Memory B cell (primary cell): ENCODE measurements around the gene OSBPL8.

ENCODE experiments used
- ATAC-seq: fragments of 150-1000 bp; cut with Tn5 transposase; 2 replicates; pipeline ENCODE4 v1.10.0; 2021; ENCODE audit warnings: low read depth, mild to moderate bottlenecking, moderate library complexity
- DNase-seq, 2 donors: peaks; one replicate each; pipeline ENCODE4 v3.0.0; 2022; ENCODE audit warnings: low spot score in 2 of 2
- H3K27ac Mint-ChIP-seq: one replicate; pipeline ENCODE4 v1.8.0; 2022; ENCODE audit warnings: mild to moderate bottlenecking, moderate library complexity, mixed read lengths
- H3K27me3 Mint-ChIP-seq: one replicate; pipeline ENCODE4 v1.8.0; 2022; ENCODE audit warnings: mixed read lengths
- H3K36me3 Mint-ChIP-seq: one replicate; pipeline ENCODE4 v1.8.0; 2022; ENCODE audit warnings: mild to moderate bottlenecking, mixed read lengths
- H3K4me1 Mint-ChIP-seq: one replicate; pipeline ENCODE4 v1.8.0; 2022; ENCODE audit warnings: mixed read lengths
- H3K4me3 Mint-ChIP-seq: one replicate; pipeline ENCODE4 v1.8.0; 2022; ENCODE audit warnings: mild to moderate bottlenecking, moderate library complexity, mixed read lengths
- H3K9me3 Mint-ChIP-seq: one replicate; pipeline ENCODE4 v1.8.0; 2022; ENCODE audit warnings: mixed read lengths

OSBPL8 gene

DNA sequence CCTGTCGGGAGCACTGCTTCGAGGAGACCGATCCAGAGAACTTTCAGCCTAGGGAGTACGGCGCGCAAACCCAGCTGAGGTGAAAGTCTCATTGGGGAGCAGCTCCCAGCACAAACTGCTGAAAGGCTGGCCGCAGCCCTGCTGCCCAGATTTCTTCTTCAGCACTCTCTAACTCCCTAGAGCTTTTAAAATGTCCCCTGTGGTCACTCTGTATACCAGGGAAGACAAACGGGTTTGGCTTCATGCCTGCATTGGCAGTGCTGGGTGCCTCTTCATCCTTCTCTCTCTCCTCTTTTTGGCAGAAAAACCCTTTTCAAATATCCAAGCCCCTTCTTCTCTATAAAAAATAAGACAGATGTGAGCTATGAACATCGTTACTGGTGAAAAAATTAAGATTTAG lies 246.3 kb downstream of the OSBPL8 start:
- DNase-seq (no peak), ATAC-seq (no peak)
- Mint-ChIP-seq H3K36me3 (no peaks in the 10 kb centered on the region), H3K27me3 (peaks cover 10% of the 10 kb centered on the region), H3K27ac (no peak overlapping the region), H3K4me1 (peaks cover 3% of the 10 kb centered on the region), H3K9me3 (no peaks in the 10 kb centered on the region), H3K4me3 (no peak overlapping the region)

DNA sequence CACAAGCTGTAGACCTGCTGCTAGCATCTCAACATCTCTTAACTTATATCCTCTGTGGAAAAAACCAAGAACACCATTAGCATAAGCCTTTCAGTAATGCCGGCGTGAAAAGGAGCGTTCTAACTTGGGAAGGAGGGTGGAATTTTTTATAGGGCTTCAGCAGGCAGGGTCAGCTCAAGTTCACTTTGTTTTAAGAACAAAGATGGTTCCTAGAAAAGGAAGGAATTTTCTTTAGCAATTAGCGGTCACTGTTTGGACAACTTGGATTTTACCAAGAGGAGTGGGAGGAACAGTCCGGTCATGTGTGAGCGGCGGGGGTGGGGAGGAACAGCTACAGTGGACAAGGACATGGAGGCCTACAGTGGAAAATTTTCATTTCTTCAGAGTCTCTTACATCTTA lies 247.3 kb downstream of the OSBPL8 start:
- Mint-ChIP-seq H3K27me3 (peaks cover 10% of the 10 kb centered on the region), H3K27ac (no peak overlapping the region)
- DNase-seq: no peak

DNA sequence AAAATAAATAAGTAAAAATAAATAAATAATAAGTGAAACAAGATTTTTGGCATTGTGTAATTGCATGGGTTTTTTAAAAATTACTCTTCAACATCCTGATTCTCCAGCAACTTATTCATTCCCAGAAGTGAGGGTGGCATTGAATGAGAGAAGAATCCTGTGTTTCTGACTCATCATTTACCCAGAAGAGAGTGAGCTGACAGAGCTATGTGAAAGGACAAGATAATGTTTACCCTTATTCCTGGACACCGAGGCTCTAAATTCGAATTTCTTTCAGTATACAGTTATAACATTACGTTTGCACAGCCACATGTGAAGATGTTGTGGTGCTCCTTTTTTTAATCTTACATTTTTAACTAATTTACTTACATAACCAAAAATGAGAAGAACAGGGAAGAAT lies 247.8 kb downstream of the OSBPL8 start:
- Mint-ChIP-seq H3K4me3 (no peak overlapping the region), H3K9me3 (no peaks in the 10 kb centered on the region), H3K27ac (no peak overlapping the region), H3K4me1 (peaks cover 3% of the 10 kb centered on the region), H3K27me3 (peaks cover 11% of the 10 kb centered on the region), H3K36me3 (no peaks in the 10 kb centered on the region)
- no peak for DNase-seq
- ATAC-seq: no peak

More for the DNA sequence above, 247.3 kb downstream of the OSBPL8 start:
- H3K4me1 Mint-ChIP-seq: peaks cover 3% of the 10 kb centered on the region
- H3K36me3 Mint-ChIP-seq: no peaks in the 10 kb centered on the region
- H3K9me3 Mint-ChIP-seq: no peaks in the 10 kb centered on the region
- ATAC-seq: no peak
- no peak overlapping the region for H3K4me3 Mint-ChIP-seq

DNA sequence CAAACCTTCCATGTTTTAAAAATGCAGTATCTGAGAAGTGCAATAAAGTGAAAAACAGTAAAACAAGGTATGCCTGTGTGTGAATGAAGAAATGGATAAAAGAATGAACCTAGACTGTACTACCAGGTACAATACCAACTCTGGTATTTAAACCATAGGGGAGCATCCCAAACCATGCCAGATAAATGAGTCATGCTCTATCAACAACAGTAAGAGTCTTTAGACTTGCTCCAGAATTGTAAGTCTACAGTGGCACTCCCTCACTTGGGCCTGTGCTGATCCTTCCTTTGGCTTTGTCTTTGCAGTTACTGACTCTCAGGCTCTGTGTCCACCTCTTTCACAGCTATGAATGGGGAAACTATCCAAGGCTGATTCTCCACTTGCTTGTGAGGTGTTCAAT lies 249.5 kb downstream of the OSBPL8 start:
- no peaks in the 10 kb centered on the region for H3K9me3 Mint-ChIP-seq
- DNase-seq (no peak), ATAC-seq (no peak)
- no peak overlapping the region for H3K4me3 Mint-ChIP-seq
- no peaks in the 10 kb centered on the region for H3K36me3 Mint-ChIP-seq
- H3K27me3 Mint-ChIP-seq: peaks cover 11% of the 10 kb centered on the region
- peaks cover 3% of the 10 kb centered on the region for H3K4me1 Mint-ChIP-seq
- no peak overlapping the region for H3K27ac Mint-ChIP-seq

DNA sequence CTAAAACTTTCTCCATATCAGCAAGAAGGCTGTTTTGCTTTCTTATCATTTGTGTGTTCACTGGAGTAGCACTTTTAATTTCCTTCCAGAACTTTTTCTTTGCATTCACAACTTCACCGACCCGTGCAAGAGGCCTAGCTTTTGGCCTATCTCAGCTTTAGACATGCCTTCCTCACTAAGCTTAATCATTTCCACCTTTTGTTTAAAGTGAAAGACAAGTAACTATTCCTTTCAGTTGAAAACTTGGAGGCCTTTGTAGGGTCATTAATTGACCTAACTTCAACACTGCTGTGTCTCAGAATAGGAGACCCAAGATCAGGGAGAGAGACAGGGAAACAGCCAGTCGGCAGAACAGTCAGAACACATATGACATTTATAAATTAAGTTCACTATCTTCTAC lies 250.7 kb downstream of the OSBPL8 start:
- H3K36me3 Mint-ChIP-seq: no peaks in the 10 kb centered on the region
- no peak for ATAC-seq
- no peak for DNase-seq
- H3K4me1 Mint-ChIP-seq: no peaks in the 10 kb centered on the region
- peaks cover 11% of the 10 kb centered on the region for H3K27me3 Mint-ChIP-seq
- H3K4me3 Mint-ChIP-seq: no peak overlapping the region
- H3K9me3 Mint-ChIP-seq: no peaks in the 10 kb centered on the region
- peak overlapping the region; percentile 50 for H3K27ac Mint-ChIP-seq

DNA sequence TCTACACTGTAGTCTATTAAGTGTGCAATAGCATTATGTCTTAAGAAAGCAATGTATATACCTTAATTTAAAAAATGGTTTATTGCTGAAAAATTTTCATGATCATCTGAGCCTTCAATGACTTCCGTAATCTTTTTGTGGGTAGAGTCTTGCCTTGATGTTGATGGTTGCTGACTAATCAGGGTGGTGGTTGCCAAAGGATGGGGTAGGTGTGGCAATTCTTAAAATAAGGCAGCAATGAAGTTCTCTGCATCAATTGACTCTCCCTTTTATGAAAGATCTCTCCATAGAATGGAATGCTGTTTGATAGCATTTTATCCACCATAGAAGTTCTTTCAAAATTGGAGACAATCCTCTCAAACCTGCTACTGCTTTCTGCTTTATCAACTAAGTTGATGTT lies 252.5 kb downstream of the OSBPL8 start:
- Mint-ChIP-seq H3K4me3 (no peak overlapping the region), H3K4me1 (no peaks in the 10 kb centered on the region), H3K9me3 (peaks cover 1% of the 10 kb centered on the region), H3K27me3 (peaks cover 8% of the 10 kb centered on the region), H3K27ac (no peak overlapping the region), H3K36me3 (no peaks in the 10 kb centered on the region)
- DNase-seq: no peak
- ATAC-seq: no peak

DNA sequence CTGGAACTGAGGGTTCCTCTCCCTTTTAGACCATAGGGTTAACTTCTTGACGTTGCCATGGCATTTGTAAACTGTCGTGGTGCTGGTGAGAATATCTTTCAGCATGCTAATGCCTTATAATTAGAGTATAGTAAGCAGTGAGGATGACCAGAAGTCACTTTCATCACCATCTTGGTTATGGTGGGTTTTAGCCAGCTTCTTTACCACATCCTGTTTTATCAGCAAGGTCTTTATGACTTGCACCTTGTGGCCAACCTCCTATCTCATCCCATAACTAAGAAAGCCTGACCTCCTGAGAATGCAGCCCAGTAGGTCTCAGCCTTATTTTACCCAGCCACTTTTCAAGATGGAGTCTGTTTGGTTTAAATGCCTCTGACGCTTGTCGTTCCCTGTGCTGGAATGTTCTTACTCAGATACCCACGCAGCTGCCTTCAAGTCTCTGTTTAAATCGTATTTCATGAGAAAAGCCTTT lies 255.5 kb downstream of the OSBPL8 start:
- ATAC-seq (no peak), DNase-seq (no peak)
- H3K27ac Mint-ChIP-seq: no peak overlapping the region
- no peaks in the 10 kb centered on the region for H3K36me3 Mint-ChIP-seq
- no peak overlapping the region for H3K4me3 Mint-ChIP-seq
- H3K9me3 Mint-ChIP-seq: peaks cover 1% of the 10 kb centered on the region
- peaks cover 5% of the 10 kb centered on the region for H3K27me3 Mint-ChIP-seq
- H3K4me1 Mint-ChIP-seq: no peaks in the 10 kb centered on the region

DNA sequence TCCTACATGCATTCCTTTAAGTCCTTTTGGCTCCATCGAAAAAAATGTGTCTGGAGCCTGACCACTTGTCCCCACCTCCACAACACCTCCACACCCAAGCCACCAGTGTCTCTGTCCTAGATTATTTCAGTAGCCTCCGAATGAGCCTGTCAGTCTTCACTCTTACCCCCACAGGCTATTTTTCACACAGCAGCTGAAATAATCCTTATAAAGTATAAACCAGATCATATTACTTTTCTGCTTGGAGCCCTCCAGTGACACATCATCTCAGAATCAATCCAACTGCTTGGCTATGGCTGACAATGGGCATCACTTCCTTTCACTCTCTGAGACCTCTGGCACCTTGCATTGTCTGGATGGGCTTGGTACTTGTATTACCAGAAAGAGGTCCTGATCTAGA lies 256.2 kb downstream of the OSBPL8 start:
- H3K9me3 Mint-ChIP-seq: peaks cover 1% of the 10 kb centered on the region
- H3K4me3 Mint-ChIP-seq: no peak overlapping the region
- H3K4me1 Mint-ChIP-seq: no peaks in the 10 kb centered on the region
- ATAC-seq: no peak
- H3K36me3 Mint-ChIP-seq: no peaks in the 10 kb centered on the region
- H3K27ac Mint-ChIP-seq: no peak overlapping the region
- H3K27me3 Mint-ChIP-seq: peaks cover 5% of the 10 kb centered on the region
- DNase-seq: no peak
